CD4-positive, alpha-beta T cell (primary cell): Measurements from ENCODE around the gene RALGAPA1. TPM values are rescaled to one million over a fixed set of nuclear protein-coding genes. Genes with fewer than 3 reads are reported as not detected.
"Not testable (repeated sequence)": the region's sequence is repeated elsewhere in the genome, so short reads cannot be mapped to it uniquely, and the experiment has no call there.

Experiments used
- ATAC-seq: fragments of 200-7000 bp; cut with Tn5 transposase; one replicate; pipeline ENCODE4 v1.10.0; 2022; ENCODE audit warnings: mild to moderate bottlenecking; ENCODE audit not compliant: poor library complexity
- CTCF ChIA-PET: fragments of 350-600 bp; sonication (Branson Sonifier 250); formaldehyde crosslinking; loops from one replicate; lab custom pipeline; 2021; ENCODE audit warnings: antibody characterized with exemption, inconsistent platforms; lab: Charles Lee
- POLR2A ChIA-PET: fragments of 350-600 bp; sonication (Branson Sonifier 250); formaldehyde crosslinking; loops from one replicate; lab custom pipeline; 2021; ENCODE audit warnings: antibody characterized with exemption, inconsistent platforms; lab: Charles Lee
- DNase-seq, 14 experiments: peaks; one replicate each; pipeline ENCODE4 v3.0.0-alpha.2; 2013 to 2020; ENCODE audit warnings: mixed read lengths in 2 of 14
- H3K27ac ChIP-seq, 2 donors: one replicate each; pipeline versions ENCODE4 v1.5.1 to v1.7.0; 2013; ENCODE audit warnings: low read length in 2 of 2, low read depth in 1 of 2, mild to moderate bottlenecking in 1 of 2
- H3K27me3 ChIP-seq, 2 experiments: 1 replicate in 1 of 2; 2 replicates in 1 of 2; pipeline versions ENCODE4 v1.6.1 to v1.7.0; 2013; ENCODE audit warnings: low read length in 2 of 2, control low read depth in 1 of 2, mild to moderate bottlenecking in 1 of 2, moderate library complexity in 1 of 2; ENCODE audit not compliant: insufficient read depth in 2 of 2, control insufficient read depth in 1 of 2
- H3K36me3 ChIP-seq: one replicate; pipeline ENCODE4 v1.6.1; 2013; ENCODE audit warnings: low read length, control low read depth; ENCODE audit not compliant: insufficient read depth
- H3K4me1 ChIP-seq: one replicate; pipeline ENCODE4 v1.6.1; 2013; ENCODE audit warnings: low read length, control low read depth; ENCODE audit not compliant: insufficient read depth
- H3K4me3 ChIP-seq: one replicate; pipeline ENCODE4 v1.5.1; 2013; ENCODE audit warnings: mild to moderate bottlenecking, low read length, moderate library complexity
- H3K9me3 ChIP-seq, 2 experiments: 1 replicate in 1 of 2; 2 replicates in 1 of 2; pipeline versions ENCODE4 v1.6.1 to v1.7.0; 2013; ENCODE audit warnings: low read length in 2 of 2, mild to moderate bottlenecking in 2 of 2, control low read depth in 1 of 2, moderate library complexity in 1 of 2; ENCODE audit not compliant: control insufficient read depth in 1 of 2, insufficient read depth in 1 of 2
- H3K27ac Mint-ChIP-seq: one replicate; pipeline ENCODE4 v1.8.0; 2020; ENCODE audit warnings: mixed read lengths
- H3K27me3 Mint-ChIP-seq: one replicate; pipeline ENCODE4 v1.8.0; 2021; ENCODE audit warnings: mixed read lengths
- H3K36me3 Mint-ChIP-seq: one replicate; pipeline ENCODE4 v1.8.0; 2021; ENCODE audit warnings: low read depth, mixed read lengths
- H3K4me1 Mint-ChIP-seq: one replicate; pipeline ENCODE4 v1.8.0; 2021; ENCODE audit warnings: low read depth, mixed read lengths
- H3K4me3 Mint-ChIP-seq: one replicate; pipeline ENCODE4 v1.8.0; 2020; ENCODE audit warnings: mild to moderate bottlenecking, mixed read lengths
- H3K9me3 Mint-ChIP-seq: one replicate; pipeline ENCODE4 v1.8.0; 2020; ENCODE audit warnings: mixed read lengths
- CTCF ChIP-seq: fragments of 200-600 bp; IDR thresholded peaks from one replicate; pipeline ENCODE4 v1.8.0; 2022; ENCODE audit warnings: antibody characterized with exemption, mild to moderate bottlenecking
- intact Hi-C, 2 experiments: fragments of 100-400 bp; cut with DNase I in 1 of 2; cut with micrococcal nuclease in 1 of 2; formaldehyde crosslinking; loops; one replicate each; pipeline versions ENCODE4 v1.15.1 to v1.9.0; 2023 to 2025; cut with DNase I, micrococcal nuclease
- total RNA-seq, 174 experiments: library from RNA in 2 of 174; stranded (reverse) in 2 of 174; gene quantifications; one replicate each; pipeline ENCODE4 v1.2.3 and lab custom pipeline; 2021 to 2026

Gene RALGAPA1
- total RNA-seq, 2 experiments from 2014 or later, result 72.0 to 75.5 TPM

GRCh38 chr14:35742032-35742371 is 67.1 kb downstream of the RALGAPA1 start:
- H3K4me3 Mint-ChIP-seq, result no peak overlapping the region
- TF ChIP-seq CTCF, result no peak
- intact Hi-C loops, result no loop called here
- Histone ChIP-seq H3K9me3 (no peaks in the 10 kb centered on the region), H3K27ac (no peak overlapping the region), H3K36me3 (peaks cover 25% of the 10 kb centered on the region), H3K27me3 (no peaks in the 10 kb centered on the region), H3K4me1 (no peaks in the 10 kb centered on the region), H3K4me3 (no peak overlapping the region)
- DNase-seq (no peak), ATAC-seq (no peak)
- no peaks in the 10 kb centered on the region for H3K4me1 Mint-ChIP-seq
- CTCF ChIA-PET, result interaction anchor here (1.0 kb wide), 1 partner anchor 14 kb away, joined by 3 read pairs; no protein-coding TSS in a partner anchor
- H3K9me3 Mint-ChIP-seq, result no peaks in the 10 kb centered on the region
- no peaks in the 10 kb centered on the region for H3K27me3 Mint-ChIP-seq
- peaks cover 73% of the 10 kb centered on the region for H3K36me3 Mint-ChIP-seq
- H3K27ac Mint-ChIP-seq, result no peak overlapping the region
- POLR2A ChIA-PET, result no interaction called here

GRCh38 chr14:35741345-35742031 is 67.6 kb downstream of the RALGAPA1 start:
- Histone ChIP-seq H3K9me3 (no peaks in the 10 kb centered on the region), H3K4me1 (no peaks in the 10 kb centered on the region), H3K36me3 (peaks cover 27% of the 10 kb centered on the region), H3K27me3 (no peaks in the 10 kb centered on the region), H3K27ac (no peak overlapping the region), H3K4me3 (no peak overlapping the region)
- Mint-ChIP-seq H3K36me3 (peaks cover 73% of the 10 kb centered on the region), H3K4me3 (no peak overlapping the region), H3K27me3 (no peaks in the 10 kb centered on the region), H3K27ac (no peak overlapping the region), H3K4me1 (no peaks in the 10 kb centered on the region), H3K9me3 (no peaks in the 10 kb centered on the region)
- POLR2A ChIA-PET, result no interaction called here
- TF ChIP-seq CTCF, result no peak
- DNase-seq (no peak), ATAC-seq (no peak)
- intact Hi-C loops, result no loop called here
- CTCF ChIA-PET, result no interaction called here

- ATAC-seq, result no peak
- Histone ChIP-seq H3K36me3 (peaks cover 34% of the 10 kb centered on the region), H3K4me1 (no peaks in the 10 kb centered on the region), H3K27ac (no peak overlapping the region), H3K4me3 (no peak overlapping the region), H3K9me3 (no peaks in the 10 kb centered on the region), H3K27me3 (no peaks in the 10 kb centered on the region)
- ChIA-PET POLR2A (no interaction called here), CTCF (no interaction called here)
- no peak for DNase-seq
- no peaks in the 10 kb centered on the region for H3K4me1 Mint-ChIP-seq
- peaks cover 76% of the 10 kb centered on the region for H3K36me3 Mint-ChIP-seq
- H3K4me3 Mint-ChIP-seq, result no peak overlapping the region
- H3K27me3 Mint-ChIP-seq, result no peaks in the 10 kb centered on the region
- no peak for TF ChIP-seq CTCF
- H3K9me3 Mint-ChIP-seq, result no peaks in the 10 kb centered on the region
- intact Hi-C loops, result no loop called here
- H3K27ac Mint-ChIP-seq, result no peak overlapping the region
These were observed 68.9 kb downstream of the RALGAPA1 start for GRCh38 chr14:35740215-35740614.

GRCh38 chr14:35735163-35735562 is 73.9 kb downstream of the RALGAPA1 start:
- ATAC-seq, CTCF ChIA-PET: not testable (repeated sequence)

GRCh38 chr14:35733510-35733909 is 75.6 kb downstream of the RALGAPA1 start:
- H3K4me3 Mint-ChIP-seq, H3K27ac ChIP-seq, POLR2A ChIA-PET, CTCF ChIA-PET, ATAC-seq, DNase-seq, intact Hi-C loops, H3K27ac Mint-ChIP-seq, H3K4me3 ChIP-seq, H3K9me3 ChIP-seq, H3K27me3 ChIP-seq, H3K9me3 Mint-ChIP-seq, H3K4me1 ChIP-seq, H3K27me3 Mint-ChIP-seq: not testable (repeated sequence)
- peaks cover 29% of the 10 kb centered on the region for H3K4me1 Mint-ChIP-seq
- peaks cover 22% of the 10 kb centered on the region for H3K36me3 ChIP-seq
- H3K36me3 Mint-ChIP-seq, result peaks cover 86% of the 10 kb centered on the region

More at GRCh38 chr14:35735163-35735562, 73.9 kb downstream of the RALGAPA1 start:
- peaks cover 29% of the 10 kb centered on the region for H3K4me1 Mint-ChIP-seq
- H3K36me3 Mint-ChIP-seq, result peaks cover 88% of the 10 kb centered on the region
- H3K4me3 Mint-ChIP-seq, H3K9me3 Mint-ChIP-seq, H3K27ac ChIP-seq, H3K27me3 ChIP-seq, DNase-seq, intact Hi-C loops, H3K27ac Mint-ChIP-seq, H3K4me1 ChIP-seq, H3K27me3 Mint-ChIP-seq, POLR2A ChIA-PET, H3K9me3 ChIP-seq, H3K4me3 ChIP-seq: not testable (repeated sequence)
- peaks cover 21% of the 10 kb centered on the region for H3K36me3 ChIP-seq
